ENCODE measurements around the gene TSR3. TPM values are rescaled to one million over a fixed set of nuclear protein-coding genes. Genes with fewer than 3 reads are reported as not detected.

TSR3 gene
- total RNA-seq, 6 donors from 2014 or later, result 55.6 to 74.5 (median 65.1) TPM

Other genes starting within 250 kb of the TSR3 start
- gene CACNA1H, start 198.8 kb downstream of the TSR3 start, total RNA-seq, result 10 to 100 TPM in 2 of 6 donors, 1 to 10 TPM in 4; 6.4 to 46.1 (median 9.3) TPM
- gene TPSG1, start 126.6 kb downstream of the TSR3 start, total RNA-seq, result 10 to 100 TPM in 1 of 6 donors, 1 to 10 TPM in 2, under 1 TPM in 1, not detected in 2; 0.61 to 38.8 (median 3.7) TPM
- gene TPSB2, start 121.7 kb downstream of the TSR3 start, total RNA-seq, result 100 to 1,000 TPM in 2 of 6 donors, 10 to 100 TPM in 4; 10.5 to 329 (median 70.7) TPM
- gene TPSAB1, start 111.2 kb downstream of the TSR3 start, total RNA-seq, result 100 to 1,000 TPM in 3 of 6 donors, 10 to 100 TPM in 2, 1 to 10 TPM in 1; 6.4 to 207 (median 99.8) TPM
- gene TPSD1, start 95.8 kb downstream of the TSR3 start, total RNA-seq, result 10 to 100 TPM in 2 of 6 donors, 1 to 10 TPM in 4; 1.3 to 14.0 (median 6.4) TPM
- gene UBE2I, start 42.2 kb downstream of the TSR3 start, total RNA-seq, result 100 to 1,000 TPM in 1 of 6 donors, 10 to 100 TPM in 5; 51.4 to 113 (median 92.0) TPM
- gene BAIAP3, start 18.2 kb downstream of the TSR3 start, total RNA-seq, result 10 to 100 TPM in 3 of 6 donors, 1 to 10 TPM in 3; 3.2 to 57.6 (median 11.5) TPM
- gene GNPTG, start 53 bp upstream of the TSR3 start, total RNA-seq, result 100 to 1,000 TPM in 1 of 6 donors, 10 to 100 TPM in 5; 32.8 to 106 (median 93.0) TPM
- 10 to 100 TPM in 5 of 6 donors, 1 to 10 TPM in 1; 7.6 to 83.8 (median 28.0) TPM for gene UNKL, start 62.8 kb upstream of the TSR3 start, total RNA-seq
- 10 to 100 TPM in 3 of 6 donors, 1 to 10 TPM in 3; 3.1 to 16.3 (median 9.9) TPM for gene UQCC4, start 68.9 kb upstream of the TSR3 start, total RNA-seq
- 1 to 10 TPM in 1 of 6 donors, under 1 TPM in 1, not detected in 4; 0.27 to 2.2 TPM for gene PERCC1, start 79.2 kb upstream of the TSR3 start, total RNA-seq
- gene CCDC154, start 92.7 kb upstream of the TSR3 start, total RNA-seq, result 1 to 10 TPM in 4 of 6 donors, under 1 TPM in 1, not detected in 1; 0.30 to 5.4 (median 2.9) TPM
- gene CLCN7, start 123.2 kb upstream of the TSR3 start, total RNA-seq, result 100 to 1,000 TPM in 4 of 6 donors, 10 to 100 TPM in 2; 78.0 to 463 (median 147) TPM
- gene PTX4, start 137.1 kb upstream of the TSR3 start, total RNA-seq, result under 1 TPM in 3 of 6 donors, not detected in 3; 0.30 to 0.34 (median 0.34) TPM
- 100 to 1,000 TPM in 1 of 6 donors, 10 to 100 TPM in 5; 13.8 to 130 (median 41.5) TPM for gene TELO2, start 141.5 kb upstream of the TSR3 start, total RNA-seq
- gene TMEM204, start 181.8 kb upstream of the TSR3 start, total RNA-seq, result 100 to 1,000 TPM in 1 of 6 donors, 10 to 100 TPM in 5; 31.4 to 112 (median 48.4) TPM

Measured in upper lobe of left lung (tissue), 6 donors.